H9 (cell line): ENCODE data around the gene RAPGEF6. TPM values are rescaled to one million over a fixed set of nuclear protein-coding genes. Genes with fewer than 3 reads are reported as not detected.

ENCODE experiments used
- DNase-seq: peaks from one replicate; pipeline ENCODE4 v3.0.0-alpha.2; 2017
- H2AFZ ChIP-seq: one replicate; pipeline ENCODE4 v1.6.1; 2013; ENCODE audit warnings: mild to moderate bottlenecking, low read length, control low read depth, moderate library complexity
- H2AK5ac ChIP-seq: 2 replicates; pipeline ENCODE4 v1.6.1; 2013; ENCODE audit warnings: low read length, control low read depth, mixed read lengths; ENCODE audit not compliant: insufficient read length
- H2BK120ac ChIP-seq: one replicate; pipeline ENCODE4 v1.6.1; 2013; ENCODE audit warnings: low read depth, mild to moderate bottlenecking, low read length, control low read depth, inconsistent platforms; ENCODE audit not compliant: poor library complexity, severe bottlenecking
- H2BK12ac ChIP-seq: 2 replicates; pipeline ENCODE4 v1.6.1; 2013; ENCODE audit warnings: low read length, control low read depth, mixed read lengths, low read depth; ENCODE audit not compliant: insufficient read length
- H2BK15ac ChIP-seq: 2 replicates; pipeline ENCODE4 v1.6.1; 2013; ENCODE audit warnings: low read depth, low read length, control low read depth
- H2BK20ac ChIP-seq: one replicate; pipeline ENCODE4 v1.6.1; 2013; ENCODE audit warnings: low read depth, mild to moderate bottlenecking, low read length, control low read depth, inconsistent platforms; ENCODE audit not compliant: poor library complexity, severe bottlenecking
- H2BK5ac ChIP-seq: 2 replicates; pipeline ENCODE4 v1.6.1; 2013; ENCODE audit warnings: low read length, control low read depth, mixed read lengths; ENCODE audit not compliant: insufficient read length
- H3K14ac ChIP-seq: 2 replicates; pipeline ENCODE4 v1.6.1; 2013; ENCODE audit warnings: low read length, control low read depth; ENCODE audit not compliant: insufficient read depth
- H3K18ac ChIP-seq: 2 replicates; pipeline ENCODE4 v1.6.1; 2013; ENCODE audit warnings: low read depth, mild to moderate bottlenecking, mixed read lengths, low read length, control low read depth; ENCODE audit not compliant: insufficient read length
- H3K23ac ChIP-seq: 2 replicates; pipeline ENCODE4 v1.6.1; 2013; ENCODE audit warnings: low read length, control low read depth, mixed read lengths, low read depth; ENCODE audit not compliant: insufficient read length
- H3K23me2 ChIP-seq: 2 replicates; pipeline ENCODE4 v1.6.1; 2013; ENCODE audit warnings: low read depth, mild to moderate bottlenecking, mixed read lengths, low read length, control low read depth; ENCODE audit not compliant: insufficient read length, poor library complexity, severe bottlenecking
- H3K27ac ChIP-seq: 2 replicates; pipeline ENCODE4 v1.5.1; 2013; ENCODE audit warnings: low read length, control low read depth, mixed read lengths, low read depth; ENCODE audit not compliant: insufficient read length
- H3K27me3 ChIP-seq: 2 replicates; pipeline ENCODE4 v1.6.1; 2013; ENCODE audit warnings: low read length, control low read depth, inconsistent platforms; ENCODE audit not compliant: insufficient read depth
- H3K4ac ChIP-seq: 2 replicates; pipeline ENCODE4 v1.6.1; 2013; ENCODE audit warnings: low read depth, mild to moderate bottlenecking, control low read depth, inconsistent platforms, low read length, moderate library complexity
- H3K4me1 ChIP-seq: 2 replicates; pipeline ENCODE4 v1.6.1; 2013; ENCODE audit warnings: low read length, control low read depth, inconsistent platforms; ENCODE audit not compliant: insufficient read depth
- H3K4me2 ChIP-seq: 2 replicates; pipeline ENCODE4 v1.6.1; 2013; ENCODE audit warnings: low read length, control low read depth, mixed read lengths; ENCODE audit not compliant: insufficient read length, insufficient read depth
- H3K56ac ChIP-seq: 2 replicates; pipeline ENCODE4 v1.6.1; 2013; ENCODE audit warnings: low read depth, mild to moderate bottlenecking, mixed read lengths, low read length, control low read depth; ENCODE audit not compliant: insufficient read length
- H3K79me1 ChIP-seq: 2 replicates; pipeline ENCODE4 v1.6.1; 2013; ENCODE audit warnings: low read depth, mild to moderate bottlenecking, moderate library complexity, low read length, control low read depth, inconsistent platforms; ENCODE audit not compliant: insufficient read depth, poor library complexity, severe bottlenecking
- H3K79me2 ChIP-seq: 2 replicates; pipeline ENCODE4 v1.6.1; 2013; ENCODE audit warnings: low read length, control low read depth, inconsistent platforms; ENCODE audit not compliant: insufficient read depth
- H3K9ac ChIP-seq: 2 replicates; pipeline ENCODE4 v1.6.1; 2013; ENCODE audit warnings: low read length, control low read depth, mixed read lengths; ENCODE audit not compliant: insufficient read length; ENCODE audit errors: extremely low read depth
- H3K9me3 ChIP-seq: one replicate; pipeline ENCODE4 v1.6.1; 2013; ENCODE audit warnings: low read depth, low read length, inconsistent platforms; ENCODE audit not compliant: control insufficient read depth
- H3T11ph ChIP-seq: one replicate; pipeline ENCODE4 v1.6.1; 2013; ENCODE audit warnings: mild to moderate bottlenecking, low read length, control low read depth, inconsistent platforms
- H4K20me1 ChIP-seq: one replicate; pipeline ENCODE4 v1.6.1; 2013; ENCODE audit not compliant: control insufficient read depth, insufficient read length, insufficient read depth
- H4K5ac ChIP-seq: 2 replicates; pipeline ENCODE4 v1.6.1; 2013; ENCODE audit warnings: low read depth, mild to moderate bottlenecking, mixed read lengths, low read length, control low read depth; ENCODE audit not compliant: insufficient read length
- H4K8ac ChIP-seq: replicated peaks from 2 replicates; pipeline ENCODE4 v1.6.1; 2013; ENCODE audit warnings: low read length, control low read depth, mixed read lengths, low read depth; ENCODE audit not compliant: insufficient read length
- H4K91ac ChIP-seq: 2 replicates; pipeline ENCODE4 v1.6.1; 2013; ENCODE audit warnings: low read depth, mild to moderate bottlenecking, moderate library complexity, mixed read lengths, low read length, control low read depth; ENCODE audit not compliant: insufficient read length
- H3K27ac Mint-ChIP-seq, 3 experiments: 2 replicates in 2 of 3; 3 replicates in 1 of 3; pipeline ENCODE4 v1.8.0; 2020 to 2021; ENCODE audit warnings: mixed read lengths in 3 of 3, mild to moderate bottlenecking in 1 of 3, moderate library complexity in 1 of 3
- H3K27me3 Mint-ChIP-seq: 2 replicates; pipeline ENCODE4 v1.8.0; 2021; ENCODE audit warnings: low read depth, mild to moderate bottlenecking, moderate library complexity, mixed read lengths
- H3K36me3 Mint-ChIP-seq, 3 experiments: 2 replicates in 2 of 3; 3 replicates in 1 of 3; pipeline ENCODE4 v1.8.0; 2020 to 2021; ENCODE audit warnings: low read depth in 3 of 3, mixed read lengths in 3 of 3; ENCODE audit not compliant: insufficient read depth in 1 of 3
- H3K4me1 Mint-ChIP-seq, 2 experiments: 2 replicates each; pipeline ENCODE4 v1.8.0; 2020; ENCODE audit warnings: mixed read lengths in 2 of 2
- H3K4me3 Mint-ChIP-seq, 2 experiments: 2 replicates in 1 of 2; 3 replicates in 1 of 2; pipeline ENCODE4 v1.8.0; 2020 to 2021; ENCODE audit warnings: mild to moderate bottlenecking in 2 of 2, mixed read lengths in 2 of 2, moderate library complexity in 1 of 2
- H3K9me3 Mint-ChIP-seq, 2 experiments: 2 replicates in 1 of 2; 3 replicates in 1 of 2; pipeline ENCODE4 v1.8.0; 2020; ENCODE audit warnings: mild to moderate bottlenecking in 2 of 2, mixed read lengths in 2 of 2, moderate library complexity in 1 of 2
- WGBS: extraction: QIAGEN DNeasy Blood & Tissue Kit; methylation state at CpG from one replicate; pipeline ENCODE4 v1.1.7; 2013; ENCODE audit warnings: missing lambda C conversion rate, low lambda C conversion rate, mixed read lengths; ENCODE audit not compliant: insufficient read length; ENCODE audit errors: extremely low coverage; 5-methylcytosine and 5-hydroxymethylcytosine counted together
- total RNA-seq: library from RNA; stranded (reverse); gene quantifications from 2 replicates; pipeline ENCODE4 v1.2.1, GENCODE V29; 2021
- TF ChIP-seq, protein P1 (sequence below): fragments of 200-600 bp; sonication (generic); conservative IDR thresholded peaks from 3 replicates; pipeline ENCODE4 v1.8.0; 2021; ENCODE audit warnings: antibody characterized with exemption, mild to moderate bottlenecking

Gene RAPGEF6
- total RNA-seq, 1 experiment from 2014 or later: 19.7 TPM

DNA sequence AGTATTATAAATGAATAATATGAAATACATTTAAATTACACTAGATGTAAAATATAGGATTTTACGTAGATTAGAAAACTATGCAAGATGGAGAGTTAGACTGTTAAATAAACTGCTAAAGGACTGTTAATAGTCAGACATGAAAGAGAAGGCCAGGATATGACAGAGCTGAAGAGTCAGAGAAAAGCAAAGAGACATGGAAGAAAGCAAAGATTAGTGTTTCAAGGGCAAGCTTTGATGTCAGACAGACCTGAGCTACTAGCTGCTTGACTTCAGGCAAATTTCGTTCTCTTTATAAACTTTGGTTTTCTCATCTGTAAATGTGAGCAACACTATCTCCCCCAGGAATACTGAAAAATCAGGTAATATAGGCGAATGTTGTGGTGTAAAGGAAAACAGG is 161.3 kb downstream of the RAPGEF6 start:
- no CpG with 5 or more reads among the region's 3 CpGs for WGBS
- Histone ChIP-seq H2BK12ac (no peak overlapping the region), H3K27me3 (no peaks in the 10 kb centered on the region), H3K18ac (no peak overlapping the region), H3K4me1 (no peaks in the 10 kb centered on the region), H3K27ac (no peak overlapping the region), H3K9ac (no peak overlapping the region), H4K91ac (no peak overlapping the region), H2BK20ac (no peak overlapping the region), H3K9me3 (no peaks in the 10 kb centered on the region), H3T11ph (no peak overlapping the region), H3K4ac (no peak overlapping the region), H2BK15ac (no peak overlapping the region), H3K79me2 (no peaks in the 10 kb centered on the region), H2AFZ (no peak overlapping the region), H2AK5ac (no peak overlapping the region), H2BK5ac (no peak overlapping the region), H3K56ac (no peak overlapping the region), H3K4me2 (no peak overlapping the region), H4K5ac (no peak overlapping the region), H4K8ac (no peak overlapping the region), H4K20me1 (no peaks in the 10 kb centered on the region), H3K23ac (no peak overlapping the region), H3K23me2 (no peaks in the 10 kb centered on the region), H3K79me1 (no peaks in the 10 kb centered on the region), H3K14ac (no peak overlapping the region), H2BK120ac (no peak overlapping the region)
- no peak for DNase-seq
- H3K4me1 Mint-ChIP-seq: peaks cover 5% of the 10 kb centered on the region in 2 experiments; a peak in 1 of 4 replicates
- TF ChIP-seq, protein P1, sequence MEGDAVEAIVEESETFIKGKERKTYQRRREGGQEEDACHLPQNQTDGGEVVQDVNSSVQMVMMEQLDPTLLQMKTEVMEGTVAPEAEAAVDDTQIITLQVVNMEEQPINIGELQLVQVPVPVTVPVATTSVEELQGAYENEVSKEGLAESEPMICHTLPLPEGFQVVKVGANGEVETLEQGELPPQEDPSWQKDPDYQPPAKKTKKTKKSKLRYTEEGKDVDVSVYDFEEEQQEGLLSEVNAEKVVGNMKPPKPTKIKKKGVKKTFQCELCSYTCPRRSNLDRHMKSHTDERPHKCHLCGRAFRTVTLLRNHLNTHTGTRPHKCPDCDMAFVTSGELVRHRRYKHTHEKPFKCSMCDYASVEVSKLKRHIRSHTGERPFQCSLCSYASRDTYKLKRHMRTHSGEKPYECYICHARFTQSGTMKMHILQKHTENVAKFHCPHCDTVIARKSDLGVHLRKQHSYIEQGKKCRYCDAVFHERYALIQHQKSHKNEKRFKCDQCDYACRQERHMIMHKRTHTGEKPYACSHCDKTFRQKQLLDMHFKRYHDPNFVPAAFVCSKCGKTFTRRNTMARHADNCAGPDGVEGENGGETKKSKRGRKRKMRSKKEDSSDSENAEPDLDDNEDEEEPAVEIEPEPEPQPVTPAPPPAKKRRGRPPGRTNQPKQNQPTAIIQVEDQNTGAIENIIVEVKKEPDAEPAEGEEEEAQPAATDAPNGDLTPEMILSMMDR: no peak
- H3K36me3 Mint-ChIP-seq: peaks cover 3 to 20% (median 7%) of the 10 kb centered on the region in 3 experiments; a peak in 4 of 7 replicates
- peak overlapping the region in 1 of 3 experiments; percentile 78; a peak in 2 of 7 replicates for H3K27ac Mint-ChIP-seq
- no peaks in the 10 kb centered on the region for H3K9me3 Mint-ChIP-seq
- no peaks in the 10 kb centered on the region for H3K27me3 Mint-ChIP-seq
- H3K4me3 Mint-ChIP-seq: no peak overlapping the region
